Measurements from ENCODE around the gene KDF1.

DNA sequence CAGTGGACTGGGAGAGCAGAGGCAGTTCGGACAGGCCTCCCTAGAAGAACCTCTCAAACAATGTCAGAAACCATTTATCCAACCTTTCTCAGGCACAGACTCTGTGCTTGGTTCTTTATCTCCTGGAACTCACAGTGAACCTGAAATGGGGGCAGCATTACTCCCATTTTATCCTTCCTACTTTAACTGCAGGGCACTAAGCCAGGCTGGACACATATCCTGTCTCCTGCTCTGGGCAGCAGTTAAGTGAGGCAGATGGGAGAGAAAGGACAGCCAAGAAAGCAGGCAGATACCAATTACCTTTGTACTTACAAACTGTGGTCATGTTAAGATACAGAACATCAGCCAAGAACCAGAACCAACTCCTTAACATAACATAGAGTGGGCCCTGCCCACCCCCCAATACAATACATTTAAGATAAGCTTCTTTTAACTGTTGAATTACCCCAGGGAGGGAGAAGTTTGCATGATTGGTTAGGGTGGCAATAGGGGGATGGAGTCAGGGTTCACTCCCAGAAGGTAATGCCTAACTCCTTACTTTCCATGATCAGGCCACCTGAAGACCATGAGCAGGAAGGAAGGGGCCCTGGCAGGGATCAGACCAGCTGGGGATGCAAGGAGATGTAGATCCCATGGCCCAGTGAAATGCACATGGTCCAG lies 10.9 kb downstream of the KDF1 start:
- TF ChIP-seq, protein P1, sequence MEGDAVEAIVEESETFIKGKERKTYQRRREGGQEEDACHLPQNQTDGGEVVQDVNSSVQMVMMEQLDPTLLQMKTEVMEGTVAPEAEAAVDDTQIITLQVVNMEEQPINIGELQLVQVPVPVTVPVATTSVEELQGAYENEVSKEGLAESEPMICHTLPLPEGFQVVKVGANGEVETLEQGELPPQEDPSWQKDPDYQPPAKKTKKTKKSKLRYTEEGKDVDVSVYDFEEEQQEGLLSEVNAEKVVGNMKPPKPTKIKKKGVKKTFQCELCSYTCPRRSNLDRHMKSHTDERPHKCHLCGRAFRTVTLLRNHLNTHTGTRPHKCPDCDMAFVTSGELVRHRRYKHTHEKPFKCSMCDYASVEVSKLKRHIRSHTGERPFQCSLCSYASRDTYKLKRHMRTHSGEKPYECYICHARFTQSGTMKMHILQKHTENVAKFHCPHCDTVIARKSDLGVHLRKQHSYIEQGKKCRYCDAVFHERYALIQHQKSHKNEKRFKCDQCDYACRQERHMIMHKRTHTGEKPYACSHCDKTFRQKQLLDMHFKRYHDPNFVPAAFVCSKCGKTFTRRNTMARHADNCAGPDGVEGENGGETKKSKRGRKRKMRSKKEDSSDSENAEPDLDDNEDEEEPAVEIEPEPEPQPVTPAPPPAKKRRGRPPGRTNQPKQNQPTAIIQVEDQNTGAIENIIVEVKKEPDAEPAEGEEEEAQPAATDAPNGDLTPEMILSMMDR (IDR thresholded peaks at IDR 0.05) = no peak
- TF ChIP-seq POLR2A (IDR thresholded peaks at IDR 0.05) = no peak

Data from suprapubic skin (tissue), 3 donors.